NB4 (cell line): ENCODE measurements around the gene CENATAC.
"Not testable (repeated sequence)": the region's sequence is repeated elsewhere in the genome, so short reads cannot be mapped to it uniquely, and the experiment has no call there.

Experiments
- MYC ChIP-seq: IDR thresholded peaks from 2 replicates; pipeline ENCODE4 v1.6.1; 2011; ENCODE audit warnings: low read depth, low read length
- POLR2A ChIP-seq: IDR thresholded peaks from 2 replicates; pipeline ENCODE4 v1.6.1; 2011; ENCODE audit warnings: mild to moderate bottlenecking; ENCODE audit not compliant: insufficient read length; ENCODE audit errors: extremely low read depth
- TF ChIP-seq, protein P1 (sequence below): IDR thresholded peaks from one replicate; pipeline ENCODE4 v1.5.1; 2012; ENCODE audit warnings: low read depth, low read length
- TF ChIP-seq, protein P2 (sequence below): IDR thresholded peaks from 2 replicates; pipeline ENCODE4 v1.6.1; 2011; ENCODE audit warnings: low read depth, low read length

DNA sequence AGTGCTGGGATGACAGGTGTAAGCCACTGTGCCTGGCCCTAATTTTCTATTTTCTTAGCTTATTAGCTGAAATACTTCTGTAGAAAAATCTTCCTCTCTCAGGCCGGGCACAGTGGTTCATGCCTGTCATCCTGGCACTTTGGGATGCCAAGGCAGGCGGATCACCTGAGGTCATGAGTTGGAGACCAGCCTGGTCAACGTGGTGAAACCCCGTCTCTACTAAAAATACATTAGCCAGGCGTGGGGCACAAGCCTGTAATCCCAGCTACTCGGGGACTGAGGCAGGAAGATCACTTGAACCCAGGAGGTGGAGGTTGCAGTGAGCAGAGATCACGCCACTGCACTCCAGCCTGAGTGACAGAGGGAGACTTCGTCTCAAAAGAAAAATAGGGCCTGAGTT lies 13.6 kb upstream of the CENATAC start:
- TF ChIP-seq POLR2A, MYC: not testable (repeated sequence)
- TF ChIP-seq, protein P1, sequence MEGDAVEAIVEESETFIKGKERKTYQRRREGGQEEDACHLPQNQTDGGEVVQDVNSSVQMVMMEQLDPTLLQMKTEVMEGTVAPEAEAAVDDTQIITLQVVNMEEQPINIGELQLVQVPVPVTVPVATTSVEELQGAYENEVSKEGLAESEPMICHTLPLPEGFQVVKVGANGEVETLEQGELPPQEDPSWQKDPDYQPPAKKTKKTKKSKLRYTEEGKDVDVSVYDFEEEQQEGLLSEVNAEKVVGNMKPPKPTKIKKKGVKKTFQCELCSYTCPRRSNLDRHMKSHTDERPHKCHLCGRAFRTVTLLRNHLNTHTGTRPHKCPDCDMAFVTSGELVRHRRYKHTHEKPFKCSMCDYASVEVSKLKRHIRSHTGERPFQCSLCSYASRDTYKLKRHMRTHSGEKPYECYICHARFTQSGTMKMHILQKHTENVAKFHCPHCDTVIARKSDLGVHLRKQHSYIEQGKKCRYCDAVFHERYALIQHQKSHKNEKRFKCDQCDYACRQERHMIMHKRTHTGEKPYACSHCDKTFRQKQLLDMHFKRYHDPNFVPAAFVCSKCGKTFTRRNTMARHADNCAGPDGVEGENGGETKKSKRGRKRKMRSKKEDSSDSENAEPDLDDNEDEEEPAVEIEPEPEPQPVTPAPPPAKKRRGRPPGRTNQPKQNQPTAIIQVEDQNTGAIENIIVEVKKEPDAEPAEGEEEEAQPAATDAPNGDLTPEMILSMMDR = not testable (repeated sequence)
- TF ChIP-seq, protein P2, sequence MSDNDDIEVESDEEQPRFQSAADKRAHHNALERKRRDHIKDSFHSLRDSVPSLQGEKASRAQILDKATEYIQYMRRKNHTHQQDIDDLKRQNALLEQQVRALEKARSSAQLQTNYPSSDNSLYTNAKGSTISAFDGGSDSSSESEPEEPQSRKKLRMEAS = not testable (repeated sequence)
